ENCODE data around the gene RGS6.
A peak's percentile ranks its signal among the peaks of the same experiment; 100 is the strongest.

Gene RGS6

GRCh38 chr14:72610096-72610830 lies 678.0 kb downstream of the RGS6 start:
- intact Hi-C loops (cut with DNase I): no loop called here

GRCh38 chr14:72610831-72611200 lies 678.6 kb downstream of the RGS6 start:
- intact Hi-C loops (cut with DNase I): no loop called here
- DNase-seq: peak in 1 of 42 donors; percentile 3

More at GRCh38 chr14:72610096-72610830, 678.0 kb downstream of the RGS6 start:
- peak in 2 of 42 donors; percentile 26 to 28 for DNase-seq

- intact Hi-C loops (cut with DNase I): no loop called here
- DNase-seq: peak in 1 of 42 donors; percentile 39
Measured at GRCh38 chr14:72611506-72611905, 679.3 kb downstream of the RGS6 start.

- intact Hi-C loops (cut with DNase I): no loop called here
- peak in 1 of 42 donors; percentile 16 for DNase-seq
Measured at GRCh38 chr14:72612041-72612440, 679.8 kb downstream of the RGS6 start.

- intact Hi-C loops (cut with DNase I): no loop called here
- DNase-seq: peak in 3 of 42 donors; percentile 15 to 61 (median 43)
Measured at GRCh38 chr14:72613231-72613974, 681.2 kb downstream of the RGS6 start.

DNA sequence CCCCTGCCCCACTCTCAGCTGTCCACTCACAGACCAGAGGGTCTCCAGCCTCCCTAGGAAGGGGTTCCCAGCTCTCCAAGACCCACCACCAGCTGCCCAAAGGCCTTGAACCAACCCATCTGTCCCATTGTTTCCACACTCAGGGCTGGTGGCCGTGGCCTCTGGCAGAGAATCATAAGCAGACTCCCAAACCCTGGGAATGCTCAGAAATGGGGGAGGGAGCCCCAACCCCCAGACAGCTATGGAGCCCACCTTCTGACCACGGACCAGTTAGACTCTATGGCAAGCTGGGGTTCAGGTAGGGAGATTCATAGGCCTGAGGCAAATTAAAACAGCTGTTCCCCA lies 681.7 kb downstream of the RGS6 start:
- DNase-seq: peak in 1 of 42 donors; percentile 10
- intact Hi-C loops (cut with DNase I): no loop called here

DNA sequence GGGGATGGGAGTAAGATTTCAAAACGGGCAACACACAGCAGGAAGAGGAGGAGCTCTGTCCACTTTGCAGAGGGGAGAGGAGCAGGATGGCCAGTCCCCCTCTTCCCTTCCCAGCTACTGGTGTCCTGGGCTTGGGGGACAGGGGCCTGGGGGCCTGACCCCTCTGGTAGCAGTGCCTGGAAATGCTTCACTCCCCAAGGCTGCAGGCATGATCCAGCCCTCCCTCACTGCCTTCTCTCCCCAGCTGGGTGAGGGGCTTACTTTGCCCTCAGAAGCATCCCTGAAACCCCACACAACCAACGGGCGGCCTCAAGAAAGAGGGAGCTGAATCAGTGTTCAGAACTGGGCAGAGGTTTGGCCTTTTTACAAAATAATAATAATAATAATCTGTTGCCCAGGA lies 682.1 kb downstream of the RGS6 start:
- intact Hi-C loops (cut with DNase I): no loop called here
- peak in 1 of 42 donors; percentile 16 for DNase-seq

DNA sequence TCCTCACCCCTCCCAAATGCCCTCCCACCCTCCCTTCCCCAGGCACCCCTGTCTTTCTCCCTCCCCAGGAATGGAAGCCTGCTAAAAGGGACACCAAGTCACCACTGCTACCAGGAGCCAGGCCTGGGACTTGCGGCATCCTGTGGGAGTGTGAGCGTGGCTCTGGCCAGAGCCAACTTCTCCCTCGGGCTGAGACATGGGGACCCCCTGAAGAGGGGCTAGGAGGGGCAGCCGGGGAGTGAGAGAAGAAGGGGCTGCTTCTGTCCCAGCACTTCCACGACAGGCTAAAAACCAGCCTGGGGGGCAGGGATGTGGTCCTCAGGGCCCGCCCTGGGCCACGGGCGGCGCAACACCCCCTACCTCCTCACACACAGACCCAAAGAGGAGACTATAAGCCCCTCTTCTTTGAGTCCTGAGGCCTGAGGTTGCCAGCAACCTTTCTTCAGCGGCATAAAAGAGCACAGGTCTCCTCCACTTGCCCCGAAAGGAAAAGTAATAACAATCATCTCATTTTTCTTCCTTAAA lies 682.7 kb downstream of the RGS6 start:
- intact Hi-C loops (cut with DNase I): no loop called here
- peak in 1 of 42 donors; percentile 31 for DNase-seq

DNA sequence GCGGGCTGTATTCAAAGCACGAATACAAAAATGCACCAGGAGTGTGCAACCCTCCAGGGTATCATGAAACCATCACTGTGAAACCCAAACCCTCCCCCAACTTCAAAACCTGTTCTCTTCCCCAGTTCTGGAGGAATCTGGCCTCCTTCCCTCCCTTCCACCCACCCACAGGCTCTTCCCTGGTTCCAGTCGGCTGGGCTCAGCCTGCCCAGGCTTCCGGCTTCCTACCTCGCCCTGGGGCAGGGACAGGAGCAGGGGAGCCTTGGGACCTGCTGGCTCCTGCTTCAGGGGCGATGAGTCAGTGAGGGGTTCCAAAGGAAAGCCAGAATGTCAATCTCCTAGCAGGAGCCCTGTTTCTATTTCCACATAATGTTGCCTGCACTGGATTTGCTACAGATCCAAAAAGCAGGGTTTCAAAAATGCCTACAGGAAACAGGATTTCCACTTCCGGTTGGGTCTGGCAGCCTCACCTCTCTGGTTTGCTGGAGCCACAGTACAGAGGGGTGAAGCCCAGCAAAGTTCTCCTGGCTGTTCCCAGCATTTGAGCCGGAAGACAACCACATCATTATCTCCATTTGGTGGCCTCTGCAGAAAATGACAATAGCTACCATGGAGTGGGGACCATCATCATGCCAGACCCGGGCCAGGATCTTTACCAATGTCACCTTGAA lies 683.4 kb downstream of the RGS6 start:
- intact Hi-C loops (cut with DNase I): no loop called here
- peak in 2 of 42 donors; percentile 10 to 36 for DNase-seq

Measured in head of caudate nucleus (tissue), 42 donors.